ENCODE measurements around the gene MTMR11. TPM values are rescaled to one million over a fixed set of nuclear protein-coding genes. Genes with fewer than 3 reads are reported as not detected.

Gene MTMR11
- total and polyA plus RNA-seq, 2 donors (not counting 1 experiment from before 2014, with no cell fraction given): 14.0 to 17.5 TPM

GRCh38 chr1:149879556-149879955 lies 57.1 kb downstream of the MTMR11 start:
- no peak for DNase-seq (ENCODE audit: low read depth in 2 of 2)
- Histone ChIP-seq H3K4me2 (ENCODE audit: extremely low read depth, insufficient read depth, low read length) (no peak overlapping the region), H3K9ac (ENCODE audit: insufficient read depth, low read length) (no peak overlapping the region), H3K4me1 (ENCODE audit: control insufficient read depth, extremely low read depth, insufficient read depth, low read length) (no peaks in the 10 kb centered on the region), H3K27ac (ENCODE audit: insufficient read depth, low read length) (no peak overlapping the region), H3K4me3 (replicated peaks in 1 of 4; ENCODE audit: control extremely low read depth in 1 of 4, insufficient read depth in 1 of 4, low read depth in 3 of 4, low read length in 4 of 4) (no peak overlapping the region), H3K36me3 (ENCODE audit: control insufficient read depth, insufficient read depth, low read length) (no peaks in the 10 kb centered on the region), H2AFZ (ENCODE audit: low read length) (no peak overlapping the region), H4K20me1 (ENCODE audit: control insufficient read depth, extremely low read depth, insufficient read depth, low read length) (no peaks in the 10 kb centered on the region), H3K79me2 (ENCODE audit: control insufficient read depth, insufficient read depth, low read length) (no peaks in the 10 kb centered on the region), H3K9me3 (ENCODE audit: control insufficient read depth, insufficient read depth, low read depth, low read length) (no peaks in the 10 kb centered on the region), H3K27me3 (ENCODE audit: control insufficient read depth, insufficient read depth, low read length) (no peaks in the 10 kb centered on the region)
- TF ChIP-seq EZH2 (IDR thresholded peaks at IDR 0.05; ENCODE audit: low read length, missing control alignments): no peak
- no peak for TF ChIP-seq CTCF (conservative IDR thresholded peaks at IDR 0.05 in 1 of 2, IDR thresholded peaks at IDR 0.05 in 1 of 2; ENCODE audit: low read depth in 1 of 2, low read length in 2 of 2)

Other genes starting within 250 kb of the MTMR11 start
- not detected in 2 replicates for gene FCGR1A, start 154.2 kb downstream of the MTMR11 start, total RNA-seq
- gene FCGR1A, start 154.2 kb downstream of the MTMR11 start, polyA plus RNA-seq: not detected in 2 replicates
- 10.0 and 12.4 TPM in 2 replicates for gene BOLA1, start 37.3 kb downstream of the MTMR11 start, total RNA-seq
- gene BOLA1, start 37.3 kb downstream of the MTMR11 start, polyA plus RNA-seq: 6.4 and 7.0 TPM in 2 replicates
- 17.5 and 39.6 TPM in 2 replicates for gene SV2A, start 19.0 kb downstream of the MTMR11 start, total RNA-seq
- 26.8 and 35.8 TPM in 2 replicates for gene SV2A, start 19.0 kb downstream of the MTMR11 start, polyA plus RNA-seq
- 8.0 and 9.9 TPM in 2 replicates for gene SF3B4, start 9.1 kb downstream of the MTMR11 start, total RNA-seq
- gene SF3B4, start 9.1 kb downstream of the MTMR11 start, polyA plus RNA-seq: 29.9 and 41.2 TPM in 2 replicates
- 14.1 and 17.3 TPM in 2 replicates for gene OTUD7B, start 73.8 kb upstream of the MTMR11 start, total RNA-seq
- 10.1 and 12.6 TPM in 2 replicates for gene OTUD7B, start 73.8 kb upstream of the MTMR11 start, polyA plus RNA-seq
- gene VPS45, start 130.9 kb upstream of the MTMR11 start, total RNA-seq: 30.6 and 42.6 TPM in 2 replicates
- 43.2 and 50.0 TPM in 2 replicates for gene VPS45, start 130.9 kb upstream of the MTMR11 start, polyA plus RNA-seq
- gene PLEKHO1, start 213.0 kb upstream of the MTMR11 start, total RNA-seq: 55.0 and 65.6 TPM in 2 replicates
- gene PLEKHO1, start 213.0 kb upstream of the MTMR11 start, polyA plus RNA-seq: 35.1 and 48.3 TPM in 2 replicates